ENCODE data around the gene LRRC38. TPM values are rescaled to one million over a fixed set of nuclear protein-coding genes. Genes with fewer than 3 reads are reported as not detected.

The LRRC38 gene
- total RNA-seq, 1 experiment from 2014 or later: not detected

DNA sequence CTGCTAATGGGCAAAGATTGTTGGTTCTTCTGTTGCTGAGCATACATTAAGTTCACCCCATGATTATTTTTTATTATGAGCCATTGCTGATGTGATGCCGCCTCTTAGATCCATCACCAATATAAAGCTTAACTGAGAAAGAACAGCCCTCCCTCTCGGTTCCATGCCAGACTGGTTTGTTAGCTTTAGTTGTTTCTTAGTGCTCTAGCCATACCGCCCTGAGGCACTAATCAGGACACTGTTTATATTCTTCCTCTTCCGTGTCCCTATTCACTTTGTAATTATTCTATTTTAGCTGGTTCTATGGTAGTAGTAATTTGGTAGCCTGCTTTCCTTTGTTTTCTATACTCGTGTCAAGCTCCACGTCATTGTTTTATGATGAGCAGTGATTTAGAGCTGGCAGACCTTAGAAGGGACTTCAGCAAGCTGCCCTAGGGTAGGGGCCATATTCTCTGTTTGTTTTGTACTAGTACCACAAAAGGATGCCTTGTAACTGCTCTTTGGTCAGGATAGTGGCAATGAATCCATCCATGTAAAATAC is 42.5 kb upstream of the LRRC38 start:
- TF ChIP-seq, protein P1, sequence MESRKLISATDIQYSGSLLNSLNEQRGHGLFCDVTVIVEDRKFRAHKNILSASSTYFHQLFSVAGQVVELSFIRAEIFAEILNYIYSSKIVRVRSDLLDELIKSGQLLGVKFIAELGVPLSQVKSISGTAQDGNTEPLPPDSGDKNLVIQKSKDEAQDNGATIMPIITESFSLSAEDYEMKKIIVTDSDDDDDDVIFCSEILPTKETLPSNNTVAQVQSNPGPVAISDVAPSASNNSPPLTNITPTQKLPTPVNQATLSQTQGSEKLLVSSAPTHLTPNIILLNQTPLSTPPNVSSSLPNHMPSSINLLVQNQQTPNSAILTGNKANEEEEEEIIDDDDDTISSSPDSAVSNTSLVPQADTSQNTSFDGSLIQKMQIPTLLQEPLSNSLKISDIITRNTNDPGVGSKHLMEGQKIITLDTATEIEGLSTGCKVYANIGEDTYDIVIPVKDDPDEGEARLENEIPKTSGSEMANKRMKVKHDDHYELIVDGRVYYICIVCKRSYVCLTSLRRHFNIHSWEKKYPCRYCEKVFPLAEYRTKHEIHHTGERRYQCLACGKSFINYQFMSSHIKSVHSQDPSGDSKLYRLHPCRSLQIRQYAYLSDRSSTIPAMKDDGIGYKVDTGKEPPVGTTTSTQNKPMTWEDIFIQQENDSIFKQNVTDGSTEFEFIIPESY (IDR thresholded peaks at IDR 0.05; ENCODE audit: extremely low read depth, insufficient replicate concordance, low read length): no peak
- TF ChIP-seq ZNF274 (IDR thresholded peaks at IDR 0.05; ENCODE audit: low read depth, low read length): no peak
- TF ChIP-seq SIN3A (IDR thresholded peaks at IDR 0.05; ENCODE audit: low read depth): no peak
- TF ChIP-seq EGR1 (IDR thresholded peaks at IDR 0.05; ENCODE audit: low read depth): no peak
- TF ChIP-seq, protein P2, sequence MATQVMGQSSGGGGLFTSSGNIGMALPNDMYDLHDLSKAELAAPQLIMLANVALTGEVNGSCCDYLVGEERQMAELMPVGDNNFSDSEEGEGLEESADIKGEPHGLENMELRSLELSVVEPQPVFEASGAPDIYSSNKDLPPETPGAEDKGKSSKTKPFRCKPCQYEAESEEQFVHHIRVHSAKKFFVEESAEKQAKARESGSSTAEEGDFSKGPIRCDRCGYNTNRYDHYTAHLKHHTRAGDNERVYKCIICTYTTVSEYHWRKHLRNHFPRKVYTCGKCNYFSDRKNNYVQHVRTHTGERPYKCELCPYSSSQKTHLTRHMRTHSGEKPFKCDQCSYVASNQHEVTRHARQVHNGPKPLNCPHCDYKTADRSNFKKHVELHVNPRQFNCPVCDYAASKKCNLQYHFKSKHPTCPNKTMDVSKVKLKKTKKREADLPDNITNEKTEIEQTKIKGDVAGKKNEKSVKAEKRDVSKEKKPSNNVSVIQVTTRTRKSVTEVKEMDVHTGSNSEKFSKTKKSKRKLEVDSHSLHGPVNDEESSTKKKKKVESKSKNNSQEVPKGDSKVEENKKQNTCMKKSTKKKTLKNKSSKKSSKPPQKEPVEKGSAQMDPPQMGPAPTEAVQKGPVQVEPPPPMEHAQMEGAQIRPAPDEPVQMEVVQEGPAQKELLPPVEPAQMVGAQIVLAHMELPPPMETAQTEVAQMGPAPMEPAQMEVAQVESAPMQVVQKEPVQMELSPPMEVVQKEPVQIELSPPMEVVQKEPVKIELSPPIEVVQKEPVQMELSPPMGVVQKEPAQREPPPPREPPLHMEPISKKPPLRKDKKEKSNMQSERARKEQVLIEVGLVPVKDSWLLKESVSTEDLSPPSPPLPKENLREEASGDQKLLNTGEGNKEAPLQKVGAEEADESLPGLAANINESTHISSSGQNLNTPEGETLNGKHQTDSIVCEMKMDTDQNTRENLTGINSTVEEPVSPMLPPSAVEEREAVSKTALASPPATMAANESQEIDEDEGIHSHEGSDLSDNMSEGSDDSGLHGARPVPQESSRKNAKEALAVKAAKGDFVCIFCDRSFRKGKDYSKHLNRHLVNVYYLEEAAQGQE (IDR thresholded peaks at IDR 0.05; ENCODE audit: low read depth): no peak
- no peak for TF ChIP-seq CEBPB (IDR thresholded peaks at IDR 0.05; ENCODE audit: low read depth)
- TF ChIP-seq POLR2AphosphoS5 (IDR thresholded peaks at IDR 0.05; ENCODE audit: low read depth, low read length): no peak
- TF ChIP-seq EZH2 (IDR thresholded peaks at IDR 0.05): no peak
- TF ChIP-seq, protein P3, sequence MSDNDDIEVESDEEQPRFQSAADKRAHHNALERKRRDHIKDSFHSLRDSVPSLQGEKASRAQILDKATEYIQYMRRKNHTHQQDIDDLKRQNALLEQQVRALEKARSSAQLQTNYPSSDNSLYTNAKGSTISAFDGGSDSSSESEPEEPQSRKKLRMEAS (IDR thresholded peaks at IDR 0.05): no peak
- TF ChIP-seq, protein P4, sequence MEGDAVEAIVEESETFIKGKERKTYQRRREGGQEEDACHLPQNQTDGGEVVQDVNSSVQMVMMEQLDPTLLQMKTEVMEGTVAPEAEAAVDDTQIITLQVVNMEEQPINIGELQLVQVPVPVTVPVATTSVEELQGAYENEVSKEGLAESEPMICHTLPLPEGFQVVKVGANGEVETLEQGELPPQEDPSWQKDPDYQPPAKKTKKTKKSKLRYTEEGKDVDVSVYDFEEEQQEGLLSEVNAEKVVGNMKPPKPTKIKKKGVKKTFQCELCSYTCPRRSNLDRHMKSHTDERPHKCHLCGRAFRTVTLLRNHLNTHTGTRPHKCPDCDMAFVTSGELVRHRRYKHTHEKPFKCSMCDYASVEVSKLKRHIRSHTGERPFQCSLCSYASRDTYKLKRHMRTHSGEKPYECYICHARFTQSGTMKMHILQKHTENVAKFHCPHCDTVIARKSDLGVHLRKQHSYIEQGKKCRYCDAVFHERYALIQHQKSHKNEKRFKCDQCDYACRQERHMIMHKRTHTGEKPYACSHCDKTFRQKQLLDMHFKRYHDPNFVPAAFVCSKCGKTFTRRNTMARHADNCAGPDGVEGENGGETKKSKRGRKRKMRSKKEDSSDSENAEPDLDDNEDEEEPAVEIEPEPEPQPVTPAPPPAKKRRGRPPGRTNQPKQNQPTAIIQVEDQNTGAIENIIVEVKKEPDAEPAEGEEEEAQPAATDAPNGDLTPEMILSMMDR (IDR thresholded peaks at IDR 0.05 in 2 of 3, conservative IDR thresholded peaks at IDR 0.05 in 1 of 3; ENCODE audit: borderline replicate concordance in 1 of 3, insufficient read depth in 1 of 3, low read depth in 2 of 3, low read length in 2 of 3): no peak
- TF ChIP-seq SP1 (IDR thresholded peaks at IDR 0.05; ENCODE audit: low read depth): no peak
- no peak for TF ChIP-seq YY1 (IDR thresholded peaks at IDR 0.05; ENCODE audit: extremely low read depth, insufficient replicate concordance, low read depth, low read length)
- no peak for TF ChIP-seq ZFX (IDR thresholded peaks at IDR 0.05)
- no peak for TF ChIP-seq SRF (IDR thresholded peaks at IDR 0.05; ENCODE audit: low read depth)
- TF ChIP-seq FOSL1 (IDR thresholded peaks at IDR 0.05; ENCODE audit: low read depth): no peak
- TF ChIP-seq ELF1 (IDR thresholded peaks at IDR 0.05; ENCODE audit: borderline replicate concordance, low read depth): no peak
- TF ChIP-seq RAD21 (IDR thresholded peaks at IDR 0.05; ENCODE audit: low read depth): no peak
- TF ChIP-seq JUND (IDR thresholded peaks at IDR 0.05): no peak
- TF ChIP-seq EZH2phosphoT487 (IDR thresholded peaks at IDR 0.05; ENCODE audit: borderline replicate concordance): no peak
- no peak for TF ChIP-seq CBX3 (IDR thresholded peaks at IDR 0.05; ENCODE audit: low read depth)
- ATAC-seq: no peak
- no peak overlapping the region for H3K9ac ChIP-seq (ENCODE audit: low read length)
- H3K36me3 ChIP-seq (ENCODE audit: control insufficient read depth in 1 of 2, insufficient read depth in 2 of 2, low read length in 2 of 2): no peaks in the 10 kb centered on the region
- no peak for DNase-seq (ENCODE audit: low read depth, low spot score)
- H3K9me2 ChIP-seq (ENCODE audit: insufficient read depth): no peaks in the 10 kb centered on the region
- H2AFZ ChIP-seq (ENCODE audit: low read depth, low read length, poor library complexity, severe bottlenecking): no peak overlapping the region
- H3K27ac ChIP-seq (ENCODE audit: low read depth, low read length): no peak overlapping the region
- no peak overlapping the region for H3K4me2 ChIP-seq (ENCODE audit: low read length)
- BruUV-seq (replicated peaks): no TSS peak
- H3K4me3 ChIP-seq (replicated peaks in 1 of 2; ENCODE audit: low read depth in 1 of 2, low read length in 2 of 2): no peak overlapping the region
- H3K27me3 ChIP-seq (ENCODE audit: insufficient read depth, low read length): no peaks in the 10 kb centered on the region
- H4K20me1 ChIP-seq (ENCODE audit: insufficient read depth): no peaks in the 10 kb centered on the region
- intact Hi-C loops (cut with micrococcal nuclease): no loop called here
- ChIA-PET POLR2A (no interaction called here), RAD21 (ENCODE audit: low non-redundant PET in 1 of 2, low total read pairs in 2 of 2, uncharacterized antibody in 2 of 2, unreplicated experiment in 2 of 2) (no interaction called here), CTCF (interaction anchor here (0.6 to 1.3 kb wide), 2 partner anchors 12 to 155 kb away, joined by 3 read pairs; no protein-coding TSS in a partner anchor)
- no peaks in the 10 kb centered on the region for H3K9me3 ChIP-seq (ENCODE audit: control insufficient read depth in 1 of 2, insufficient read depth in 1 of 2, low read depth in 1 of 2, low read length in 2 of 2)
- H3K4me1 ChIP-seq (ENCODE audit: control insufficient read depth in 1 of 2, insufficient read depth in 2 of 2, low read length in 2 of 2): no peaks in the 10 kb centered on the region
- no peaks in the 10 kb centered on the region for H3K79me2 ChIP-seq (ENCODE audit: insufficient read depth, low read length)
